A549 (cell line): ENCODE results near the gene ABI3.

ENCODE experiments used
- CBX8 ChIP-seq: fragments of 200-600 bp; sonication (generic); IDR thresholded peaks from 2 replicates; pipeline ENCODE4 v1.6.1; 2016
- POLR2A ChIP-seq: IDR thresholded peaks from 2 replicates; pipeline ENCODE4 v1.6.1; 2012; ENCODE audit warnings: mild to moderate bottlenecking, low read length

GRCh38 chr17:49255125-49255524 lies 44.6 kb downstream of the ABI3 start:
- TF ChIP-seq POLR2A (no peak), CBX8 (no peak)
